ENCODE measurements around the gene MBD3. TPM values are rescaled to one million over a fixed set of nuclear protein-coding genes. Genes with fewer than 3 reads are reported as not detected.

The MBD3 gene
- total RNA-seq, 1 donor from 2014 or later: 106 TPM

DNA sequence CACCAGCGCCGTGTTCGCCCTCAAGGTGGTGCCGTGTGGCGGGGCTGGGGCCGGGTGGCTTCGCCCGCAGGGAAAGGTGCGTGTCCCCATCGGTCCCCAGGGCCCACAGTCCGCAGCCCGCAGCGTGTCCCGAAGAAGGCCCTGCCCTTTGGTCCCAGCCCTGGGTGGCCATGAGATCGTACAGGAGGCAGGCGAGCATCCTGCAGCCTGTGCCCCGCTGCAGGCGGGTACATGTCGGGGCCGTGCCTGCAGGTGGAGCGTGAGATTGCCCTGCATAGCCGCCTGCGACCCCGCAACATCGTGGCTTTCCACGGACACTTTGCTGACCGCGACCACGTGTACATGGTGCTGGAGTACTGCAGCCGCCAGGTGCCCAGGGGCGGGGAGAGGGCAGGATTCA, 67.3 kb downstream of the MBD3 start:
- Mint-ChIP-seq H3K4me1 (ENCODE audit: low read depth, unreplicated experiment) (peaks cover 3% of the 10 kb centered on the region), H3K4me3 (ENCODE audit: unreplicated experiment) (no peak overlapping the region)

DNA sequence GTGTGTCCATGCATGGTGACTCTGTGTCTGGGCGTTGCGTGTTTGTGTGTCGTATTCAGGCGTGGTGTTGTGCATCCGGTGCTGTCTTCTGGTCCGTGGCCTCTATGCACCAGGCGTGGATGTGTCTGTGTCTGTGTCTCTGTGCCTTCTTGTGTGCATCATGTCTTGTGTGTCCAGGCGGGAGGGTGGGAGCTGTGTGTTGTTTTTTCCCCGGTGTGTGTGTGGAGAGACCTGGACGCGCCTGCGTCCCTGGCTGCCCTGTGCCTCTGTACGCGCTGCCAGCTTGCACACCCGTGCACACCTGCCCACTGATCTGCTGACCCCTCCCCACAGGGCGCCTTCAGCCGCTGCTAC, 67.7 kb downstream of the MBD3 start:
- peak overlapping the region; percentile 92 for H3K4me3 Mint-ChIP-seq (ENCODE audit: unreplicated experiment)
- peaks cover 12% of the 10 kb centered on the region for H3K9me3 Mint-ChIP-seq (ENCODE audit: unreplicated experiment)
- TF ChIP-seq CTCF (IDR thresholded peaks at IDR 0.05; ENCODE audit: partially characterized antibody, unreplicated experiment): no peak

More for the DNA sequence above, 67.3 kb downstream of the MBD3 start:
- H3K27ac Mint-ChIP-seq (ENCODE audit: unreplicated experiment): no peak overlapping the region
- DNase-seq: no peak
- peaks cover 22% of the 10 kb centered on the region for H3K27me3 Mint-ChIP-seq (ENCODE audit: unreplicated experiment)
- peaks cover 7% of the 10 kb centered on the region for H3K36me3 Mint-ChIP-seq (ENCODE audit: unreplicated experiment)
- H3K9me3 Mint-ChIP-seq (ENCODE audit: unreplicated experiment): peaks cover 15% of the 10 kb centered on the region
- no peak for TF ChIP-seq CTCF (IDR thresholded peaks at IDR 0.05; ENCODE audit: partially characterized antibody, unreplicated experiment)

DNA sequence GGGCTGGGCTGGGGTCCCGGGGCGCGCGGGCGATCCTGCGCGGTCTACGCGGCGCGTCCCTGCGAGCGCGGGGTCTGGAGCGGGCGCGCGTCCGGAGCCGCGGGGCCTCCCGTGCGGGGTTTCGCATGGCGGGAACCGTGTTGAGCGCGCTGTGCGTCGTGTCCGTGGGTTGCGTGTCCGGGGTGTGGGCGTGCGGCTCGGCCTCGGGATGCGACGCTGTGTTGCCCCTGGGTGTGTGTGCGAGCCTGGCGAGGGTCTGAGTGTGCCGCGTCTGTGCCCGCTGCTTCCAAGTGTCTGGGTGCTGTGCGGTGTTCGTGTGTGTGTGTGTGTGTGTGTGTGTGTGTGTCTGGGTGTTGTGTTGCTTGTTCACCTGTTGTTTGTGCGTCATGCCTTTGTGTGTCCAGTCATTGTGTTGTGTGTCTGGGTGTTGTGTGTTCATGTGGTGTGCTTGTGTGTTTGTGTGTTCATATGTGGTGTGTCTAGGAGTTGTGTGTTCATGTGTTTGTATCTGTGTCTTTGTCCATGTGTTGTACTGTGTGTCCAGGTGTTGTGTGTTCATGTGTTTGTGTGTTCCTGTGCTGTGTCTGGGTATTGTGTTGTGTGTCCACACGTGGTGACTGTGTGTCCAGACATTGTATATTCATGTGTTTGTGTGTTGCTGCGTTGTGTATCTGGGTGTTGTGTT, 68.2 kb downstream of the MBD3 start:
- Mint-ChIP-seq H3K9me3 (ENCODE audit: unreplicated experiment) (peaks cover 12% of the 10 kb centered on the region), H3K4me3 (ENCODE audit: unreplicated experiment) (peak overlapping the region; percentile 92), H3K4me1 (ENCODE audit: low read depth, unreplicated experiment) (peaks cover 3% of the 10 kb centered on the region), H3K27ac (ENCODE audit: unreplicated experiment) (peak overlapping the region; percentile 41), H3K36me3 (ENCODE audit: unreplicated experiment) (peaks cover 7% of the 10 kb centered on the region), H3K27me3 (ENCODE audit: unreplicated experiment) (peaks cover 21% of the 10 kb centered on the region)
- TF ChIP-seq CTCF (IDR thresholded peaks at IDR 0.05; ENCODE audit: partially characterized antibody, unreplicated experiment): no peak
- no peak for DNase-seq

More for the DNA sequence above, 67.7 kb downstream of the MBD3 start:
- Mint-ChIP-seq H3K4me1 (ENCODE audit: low read depth, unreplicated experiment) (peaks cover 3% of the 10 kb centered on the region), H3K27ac (ENCODE audit: unreplicated experiment) (no peak overlapping the region), H3K36me3 (ENCODE audit: unreplicated experiment) (peaks cover 7% of the 10 kb centered on the region), H3K27me3 (ENCODE audit: unreplicated experiment) (peaks cover 20% of the 10 kb centered on the region)
- DNase-seq: no peak

Other genes with a start within 250 kb of the MBD3 start
- 123 TPM for gene NDUFS7, start 209.0 kb downstream of the MBD3 start, total RNA-seq (ENCODE audit: unreplicated experiment)
- gene GAMT, start 191.3 kb downstream of the MBD3 start, total RNA-seq (ENCODE audit: unreplicated experiment): 17.9 TPM
- gene DAZAP1, start 185.3 kb downstream of the MBD3 start, total RNA-seq (ENCODE audit: unreplicated experiment): 135 TPM
- gene RPS15, start 154.5 kb downstream of the MBD3 start, total RNA-seq (ENCODE audit: unreplicated experiment): 603 TPM
- 371 TPM for gene APC2, start 142.7 kb downstream of the MBD3 start, total RNA-seq (ENCODE audit: unreplicated experiment)
- 29.2 TPM for gene C19orf25, start 113.7 kb downstream of the MBD3 start, total RNA-seq (ENCODE audit: unreplicated experiment)
- 21.2 TPM for gene PCSK4, start 102.5 kb downstream of the MBD3 start, total RNA-seq (ENCODE audit: unreplicated experiment)
- gene REEP6, start 101.7 kb downstream of the MBD3 start, total RNA-seq (ENCODE audit: unreplicated experiment): 21.5 TPM
- 0.83 TPM for gene ADAMTSL5, start 79.8 kb downstream of the MBD3 start, total RNA-seq (ENCODE audit: unreplicated experiment)
- 0.69 TPM for gene PLK5, start 68.8 kb downstream of the MBD3 start, total RNA-seq (ENCODE audit: unreplicated experiment)
- 96.7 TPM for gene MEX3D, start 24.5 kb downstream of the MBD3 start, total RNA-seq (ENCODE audit: unreplicated experiment)
- 204 TPM for gene UQCR11, start 12.6 kb upstream of the MBD3 start, total RNA-seq (ENCODE audit: unreplicated experiment)
- gene TCF3, start 59.8 kb upstream of the MBD3 start, total RNA-seq (ENCODE audit: unreplicated experiment): 249 TPM
- 15.4 TPM for gene ONECUT3, start 160.6 kb upstream of the MBD3 start, total RNA-seq (ENCODE audit: unreplicated experiment)
- gene ATP8B3, start 219.4 kb upstream of the MBD3 start, total RNA-seq (ENCODE audit: unreplicated experiment): 2.5 TPM

Measured in glutamatergic neuron (in vitro differentiated cells).